GM10248 (cell line): ENCODE measurements around the gene OAT.

Experiments
- CTCF ChIA-PET: fragments of 300-600 bp; sonication (Branson Sonifier 250); formaldehyde crosslinking; extraction: SDS; loops from one replicate; lab custom pipeline; 2021; ENCODE audit warnings: antibody characterized with exemption; lab: Yijun Ruan, JAX
- POLR2A ChIA-PET: fragments of 350-650 bp; sonication (Branson Sonifier 250); formaldehyde crosslinking; extraction: SDS; loops from one replicate; lab custom pipeline; 2020; ENCODE audit warnings: antibody characterized with exemption; lab: Yijun Ruan, JAX
- DNase-seq: peaks from one replicate; pipeline ENCODE4 v3.0.0; 2012; ENCODE audit errors: extremely low spot score
- CTCF ChIP-seq: IDR thresholded peaks from 2 replicates; pipeline ENCODE4 v1.5.1; 2012; ENCODE audit warnings: mild to moderate bottlenecking, low read depth; ENCODE audit errors: extremely low read depth, missing control alignments, control extremely low read depth

OAT gene

GRCh38 chr10:124388476-124388822 is 30.3 kb downstream of the OAT start:
- DNase-seq = no peak
- CTCF ChIA-PET = interaction anchor here (0.7 to 20.3 kb wide), 15 partner anchors 8 to 409 kb away, joined by 3 to 341 read pairs (median 8); no protein-coding TSS in a partner anchor
- POLR2A ChIA-PET = no interaction called here
- no peak for TF ChIP-seq CTCF

GRCh38 chr10:124387078-124387874 is 31.4 kb downstream of the OAT start:
- POLR2A ChIA-PET = no interaction called here
- no peak for TF ChIP-seq CTCF
- no peak for DNase-seq
- CTCF ChIA-PET = interaction anchor here (20.3 kb wide), 1 partner anchor 388 kb away, joined by 341 read pairs; no protein-coding TSS in a partner anchor

- POLR2A ChIA-PET = no interaction called here
- DNase-seq = no peak
- no peak for TF ChIP-seq CTCF
- CTCF ChIA-PET = interaction anchor here (20.3 kb wide), 1 partner anchor 387 kb away, joined by 341 read pairs; no protein-coding TSS in a partner anchor
These were observed 32.3 kb downstream of the OAT start for GRCh38 chr10:124386186-124387077.

- TF ChIP-seq CTCF = no peak
- no peak for DNase-seq
- ChIA-PET POLR2A (no interaction called here), CTCF (interaction anchor here (20.3 kb wide), 1 partner anchor 387 kb away, joined by 341 read pairs; no protein-coding TSS in a partner anchor)
These were observed 33.0 kb downstream of the OAT start for GRCh38 chr10:124385627-124386185.

GRCh38 chr10:124384591-124385190 is 34.0 kb downstream of the OAT start:
- TF ChIP-seq CTCF = no peak
- DNase-seq = no peak
- POLR2A ChIA-PET = no interaction called here
- CTCF ChIA-PET = interaction anchor here (20.3 kb wide), 1 partner anchor 386 kb away, joined by 341 read pairs; no protein-coding TSS in a partner anchor

GRCh38 chr10:124384172-124384571 is 34.6 kb downstream of the OAT start:
- no peak for TF ChIP-seq CTCF
- ChIA-PET POLR2A (no interaction called here), CTCF (interaction anchor here (20.3 kb wide), 1 partner anchor 385 kb away, joined by 341 read pairs; no protein-coding TSS in a partner anchor)
- DNase-seq = no peak
